ENCODE measurements around the gene USP53.
"Not testable (repeated sequence)": the region's sequence is repeated elsewhere in the genome, so short reads cannot be mapped to it uniquely, and the experiment has no call there.

USP53 gene

DNA sequence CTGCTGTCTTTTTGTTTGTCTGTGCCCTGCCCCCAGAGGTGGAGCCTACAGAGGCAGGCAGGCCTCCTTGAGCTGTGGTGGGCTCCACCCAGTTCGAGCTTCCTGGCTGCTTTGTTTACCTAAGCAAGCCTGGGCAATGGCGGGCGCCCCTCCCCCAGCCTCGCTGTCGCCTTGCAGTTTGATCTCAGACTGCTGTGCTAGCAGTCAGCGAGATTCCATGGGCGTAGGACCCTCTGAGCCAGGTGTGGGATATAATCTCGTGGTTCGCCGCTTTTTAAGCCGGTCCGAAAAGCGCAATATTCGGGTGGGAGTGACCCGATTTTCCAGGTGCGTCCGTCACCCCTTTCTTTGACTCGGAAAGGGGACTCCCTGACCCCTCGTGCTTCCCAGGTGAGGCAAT lies 67.0 kb downstream of the USP53 start:
- not testable (repeated sequence) for DNase-seq

DNA sequence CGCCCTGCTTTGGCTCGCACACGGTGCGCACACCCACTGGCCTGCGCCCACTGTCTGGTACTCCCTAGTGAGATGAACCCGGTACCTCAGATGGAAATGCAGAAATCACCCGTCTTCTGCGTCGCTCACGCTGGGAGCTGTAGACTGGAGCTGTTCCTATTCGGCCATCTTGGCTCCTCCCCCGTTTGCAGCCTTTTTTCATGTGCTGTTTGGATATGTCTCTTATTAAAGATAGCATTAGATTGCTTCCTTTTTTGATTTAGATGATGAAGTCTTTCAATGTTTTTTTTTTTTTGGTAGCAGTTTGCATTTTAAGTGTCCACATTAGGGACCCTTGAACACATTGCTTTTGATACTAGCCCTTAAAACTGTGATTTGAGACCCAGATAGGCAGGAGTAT lies 67.4 kb downstream of the USP53 start:
- DNase-seq, result not testable (repeated sequence)

DNA sequence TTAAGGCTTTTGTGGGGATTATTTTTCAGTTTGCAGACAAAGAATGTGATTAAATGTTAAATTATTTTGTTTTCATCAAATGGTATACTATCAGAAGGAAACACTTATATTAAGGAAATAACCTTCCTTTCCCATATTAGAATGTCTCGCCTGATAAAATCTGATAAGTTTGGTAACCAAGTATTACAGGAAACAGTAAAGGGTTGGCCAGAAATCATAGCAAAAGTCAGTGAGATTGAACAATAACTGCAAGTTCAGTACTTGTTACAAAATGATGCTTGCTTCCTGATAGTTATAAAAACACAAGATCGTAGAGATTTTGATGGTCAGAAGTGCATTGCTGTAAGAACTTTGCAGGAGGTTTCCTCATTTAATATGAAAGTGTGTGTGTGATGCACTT lies 68.9 kb downstream of the USP53 start:
- no peak for DNase-seq

DNA sequence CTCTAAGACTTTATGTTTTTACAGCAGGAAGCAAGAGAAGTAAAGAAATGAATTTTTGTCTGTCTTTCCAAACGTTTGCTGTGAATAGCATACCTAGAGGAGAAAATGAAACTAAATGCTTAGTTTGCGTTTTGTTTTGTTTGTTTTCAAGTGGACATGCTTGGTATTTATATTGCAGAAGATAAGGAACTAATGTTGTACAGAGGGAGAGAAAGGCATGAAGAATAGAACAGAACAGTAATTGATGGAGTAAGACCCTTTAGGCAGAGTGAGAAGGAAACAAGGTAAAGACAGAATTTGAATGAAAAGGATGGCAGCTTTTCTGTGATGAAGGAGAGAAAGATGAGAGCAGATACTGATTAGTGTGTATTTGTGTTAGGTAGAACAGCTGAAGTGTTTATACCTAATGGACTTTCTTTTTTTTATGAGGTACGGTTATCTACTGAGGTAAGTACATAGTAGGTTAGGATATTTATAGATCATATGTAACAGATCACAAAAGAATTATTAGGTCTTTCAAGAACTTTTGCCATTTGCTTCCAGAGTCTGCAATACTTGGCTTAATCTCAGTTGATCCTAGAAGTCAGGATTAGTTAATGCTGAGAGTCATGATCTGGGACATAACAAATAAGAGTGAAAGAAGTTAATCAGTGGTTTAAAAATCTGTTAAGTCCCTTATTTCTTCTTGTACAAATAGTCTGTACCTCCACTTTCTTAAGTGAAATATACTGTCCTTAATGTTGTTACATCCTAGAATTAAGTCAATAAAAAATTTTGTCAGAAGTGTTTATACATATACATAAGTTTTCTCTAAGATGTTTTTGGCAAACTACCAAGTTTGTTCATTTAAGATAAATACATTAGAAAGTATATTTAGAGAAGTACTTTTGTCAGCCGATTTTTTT lies 72.6 kb downstream of the USP53 start:
- no peak for DNase-seq

DNA sequence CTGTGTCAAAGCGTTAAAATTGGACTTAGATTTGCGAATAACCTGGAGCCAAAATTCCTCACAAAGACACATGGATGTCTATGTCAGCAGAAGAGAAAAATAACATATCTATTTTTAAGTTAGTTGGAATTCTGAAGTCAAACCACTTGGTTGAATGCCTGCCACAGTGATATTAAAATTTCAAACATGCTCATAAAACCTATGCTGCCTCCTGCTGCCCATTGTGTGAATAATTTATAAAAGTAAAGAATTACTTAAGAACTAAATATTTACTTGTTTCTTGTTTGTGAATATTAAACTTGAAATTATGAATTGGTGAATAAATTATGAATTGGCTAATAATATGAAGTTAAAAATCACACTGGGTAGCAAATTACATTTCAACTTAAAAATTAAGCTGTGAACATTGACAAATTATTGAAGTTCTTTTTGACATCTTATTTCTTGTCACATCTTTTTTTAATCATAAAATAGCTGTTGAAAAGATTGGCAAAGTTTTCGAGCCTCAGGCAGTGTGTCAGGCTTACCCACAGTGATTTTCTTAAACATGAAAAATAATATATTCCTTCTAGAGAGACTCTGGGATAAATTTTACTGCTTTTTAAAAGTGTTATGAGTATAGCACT lies 74.0 kb downstream of the USP53 start:
- DNase-seq, result peak; percentile 17

DNA sequence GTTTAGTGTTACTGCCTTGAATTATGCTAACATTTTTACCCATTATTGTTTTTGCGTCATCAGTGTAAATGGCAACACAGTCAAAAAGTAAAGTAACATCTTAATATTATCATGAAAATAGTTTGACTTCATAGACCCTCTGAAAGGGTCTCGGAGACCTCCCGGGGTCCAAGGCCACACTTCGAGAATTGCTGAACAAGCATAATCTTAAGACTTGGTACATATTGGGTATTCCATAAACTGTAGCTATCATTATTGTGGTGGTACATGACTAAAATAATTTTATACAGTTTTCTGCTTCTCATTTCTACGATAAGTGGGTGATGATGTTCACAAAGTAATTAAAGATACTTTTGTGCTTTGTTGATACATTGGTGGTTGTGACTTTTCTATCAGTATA lies 76.8 kb downstream of the USP53 start:
- no peak for DNase-seq

DNA sequence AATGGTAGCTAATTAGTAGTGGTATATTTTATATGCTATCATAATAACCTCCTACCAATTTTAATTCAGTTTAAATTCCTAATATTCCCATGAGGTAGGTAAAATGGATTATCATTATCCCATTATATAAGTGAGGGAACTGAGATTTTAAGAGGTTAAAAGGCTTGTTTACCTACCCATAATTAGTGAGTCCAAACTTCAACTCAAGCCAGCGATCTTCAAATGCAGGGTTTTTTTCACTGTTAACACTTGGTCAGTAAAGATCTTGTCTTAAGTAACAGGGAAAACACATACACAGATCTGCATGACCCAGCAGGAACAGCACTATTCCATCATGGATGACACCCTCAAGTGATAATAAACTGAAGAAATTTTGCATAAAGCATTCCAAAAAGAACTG lies 78.1 kb downstream of the USP53 start:
- DNase-seq, result no peak

- DNase-seq, result no peak
Measured at GRCh38 chr4:119296356-119296755, 83.8 kb downstream of the USP53 start.

GRCh38 chr4:119297795-119298194 lies 85.3 kb downstream of the USP53 start:
- DNase-seq, result no peak

GRCh38 chr4:119299260-119299671 lies 86.8 kb downstream of the USP53 start:
- no peak for DNase-seq

DNA sequence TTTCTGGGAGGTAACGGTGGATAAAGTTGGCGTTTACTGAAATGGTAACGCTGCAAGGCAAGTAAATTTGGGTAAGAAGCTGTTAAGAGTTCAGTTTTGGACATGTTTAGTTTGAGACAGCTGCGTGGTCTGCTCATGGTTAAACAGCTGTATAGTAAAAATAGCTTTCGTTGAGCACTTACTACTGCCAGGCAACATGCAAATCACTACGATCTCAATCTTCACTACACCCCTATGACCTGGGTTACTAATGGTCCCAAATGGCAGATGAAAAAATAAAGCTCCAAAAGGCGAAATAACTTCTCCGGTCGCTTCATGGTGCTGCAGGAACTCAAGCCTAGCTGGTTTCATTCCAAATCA lies 87.2 kb downstream of the USP53 start:
- DNase-seq, result no peak

GRCh38 chr4:119300101-119300978 lies 87.8 kb downstream of the USP53 start:
- DNase-seq, result peak; percentile 84

GRCh38 chr4:119302073-119302832 lies 89.7 kb downstream of the USP53 start:
- DNase-seq, result no peak

DNA sequence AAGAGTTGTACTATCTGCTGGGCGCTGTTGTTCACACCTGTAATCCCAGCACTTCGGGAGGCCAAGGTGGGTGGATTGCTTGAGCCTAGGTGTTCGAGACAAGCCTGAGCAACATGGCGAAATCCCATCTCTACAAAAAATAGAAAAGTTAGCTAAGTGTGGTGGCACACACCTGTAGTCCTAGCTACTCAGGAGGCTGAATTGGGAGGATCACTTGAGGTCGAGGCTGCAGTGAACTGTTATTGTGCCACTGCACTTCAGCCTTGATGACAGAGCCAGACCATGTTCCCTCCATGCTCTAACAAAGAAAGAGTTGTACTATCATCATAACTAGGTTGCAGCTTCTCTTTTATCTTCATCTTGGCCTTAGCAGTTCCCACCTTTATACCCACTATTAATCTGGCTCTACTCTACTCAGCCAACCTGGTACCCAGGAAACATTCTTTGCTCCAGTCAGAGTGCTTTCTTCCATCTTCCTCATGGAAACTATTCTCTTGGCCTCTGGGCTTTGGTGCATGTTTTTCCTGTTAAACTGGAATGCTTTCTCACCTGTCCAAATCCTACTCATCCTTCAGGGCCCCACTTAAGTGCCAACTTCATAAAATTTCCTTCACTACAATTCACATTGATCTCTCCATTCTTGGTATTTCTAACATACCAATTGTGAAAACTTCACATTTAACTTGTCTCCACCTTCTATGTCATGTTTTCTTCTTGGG lies 91.2 kb downstream of the USP53 start:
- no peak for DNase-seq

GRCh38 chr4:119304431-119304830 lies 91.9 kb downstream of the USP53 start:
- no peak for DNase-seq

DNA sequence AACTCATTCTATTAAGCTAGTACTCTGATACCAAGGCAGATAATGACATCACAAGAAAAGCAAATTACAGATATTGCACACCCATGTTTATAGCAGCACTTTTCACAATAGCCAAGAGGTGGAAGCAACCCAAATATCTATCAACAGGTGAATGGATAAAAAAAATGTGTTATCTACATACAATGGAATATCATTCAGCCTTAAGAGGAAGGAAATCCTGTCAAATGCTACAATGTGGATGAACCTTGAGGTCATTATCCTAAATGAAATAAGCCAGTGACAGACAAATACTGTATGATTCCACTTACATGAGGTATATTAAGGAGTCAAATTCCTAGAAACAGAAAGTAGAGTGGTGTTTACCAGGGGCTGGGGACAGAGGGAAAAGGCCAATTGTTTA lies 95.1 kb downstream of the USP53 start:
- DNase-seq, result no peak

GRCh38 chr4:119310826-119311225 lies 98.3 kb downstream of the USP53 start:
- DNase-seq, result no peak

GRCh38 chr4:119313237-119313636 lies 100.7 kb downstream of the USP53 start:
- no peak for DNase-seq

DNA sequence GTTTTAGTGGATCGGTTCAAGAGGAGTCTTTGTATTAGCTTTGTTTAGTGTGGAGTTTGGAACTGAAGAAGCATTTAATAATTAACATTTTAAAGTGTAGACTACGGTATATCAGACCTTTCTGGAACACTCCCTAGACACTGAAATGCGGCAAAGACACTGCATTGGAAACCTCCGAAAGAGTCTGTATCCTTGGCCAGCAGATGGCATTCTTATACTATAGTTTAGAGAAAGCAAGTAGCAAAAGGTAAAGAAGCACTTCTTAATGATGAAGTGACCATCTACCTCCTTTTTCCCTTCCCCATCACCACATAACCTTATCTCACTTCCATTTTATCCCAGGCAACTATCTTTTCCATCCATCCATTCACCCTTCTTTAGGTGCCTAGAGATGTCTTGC lies 101.8 kb downstream of the USP53 start:
- DNase-seq, result peak; percentile 9

DNA sequence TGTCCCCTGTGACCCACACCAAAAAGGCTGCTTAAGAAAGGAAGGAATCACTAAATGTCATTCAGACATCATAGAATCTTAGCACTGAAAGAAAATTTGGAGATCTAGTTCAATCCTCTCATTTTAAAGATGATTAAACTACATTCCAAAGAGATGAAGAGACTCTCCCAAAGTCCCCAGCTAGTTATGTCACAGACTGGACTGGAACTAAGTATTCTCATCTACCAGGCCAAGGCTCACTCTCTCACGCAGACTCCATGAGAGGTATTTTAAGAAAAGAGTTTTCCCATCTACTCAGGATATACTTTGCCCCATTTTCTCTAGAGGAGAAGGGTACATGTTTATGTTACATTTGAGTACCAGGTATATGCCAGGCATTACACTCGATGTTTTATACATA lies 102.5 kb downstream of the USP53 start:
- DNase-seq, result no peak

GRCh38 chr4:119317990-119318389 lies 105.5 kb downstream of the USP53 start:
- DNase-seq, result no peak

Measured in activated T-cell treated with anti-CD3 and anti-CD28 coated beads for 4 hours (primary cell).